ENCODE results near the gene TMX1.

The TMX1 gene

DNA sequence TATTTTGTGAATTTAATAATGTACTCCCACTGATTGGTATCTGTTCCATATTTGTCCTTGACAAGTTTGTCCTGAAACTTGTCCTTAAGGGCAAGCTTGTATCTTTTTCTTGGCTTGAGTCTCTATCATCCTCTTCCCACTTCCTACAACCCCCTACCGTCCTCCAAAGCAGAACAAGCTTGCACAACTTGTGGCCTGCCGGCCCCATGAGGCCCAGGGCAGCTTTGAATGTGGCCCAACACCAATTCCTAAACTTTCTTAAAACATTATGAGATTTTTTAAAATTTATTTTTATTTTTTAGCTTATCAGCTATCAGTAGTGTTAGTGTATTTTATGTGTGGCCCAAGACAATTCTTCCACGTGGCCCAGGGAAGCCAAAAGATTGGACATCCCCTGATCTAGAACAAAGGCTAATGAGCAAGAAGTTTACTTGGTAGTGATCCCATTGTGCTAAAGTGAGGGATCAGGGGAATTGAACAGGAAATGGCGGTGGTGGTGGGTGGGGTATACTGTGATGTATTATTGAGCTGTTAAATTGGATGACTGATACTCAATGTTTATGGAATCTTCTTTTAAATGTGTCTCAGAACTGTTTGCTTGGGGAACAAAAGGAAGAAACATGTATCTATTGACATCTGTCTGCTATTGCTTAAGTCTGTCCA lies 37.8 kb downstream of the TMX1 start:
- H3K4me3 ChIP-seq (ENCODE audit: low read depth, low read length): no peak overlapping the region
- TF ChIP-seq, protein P1, sequence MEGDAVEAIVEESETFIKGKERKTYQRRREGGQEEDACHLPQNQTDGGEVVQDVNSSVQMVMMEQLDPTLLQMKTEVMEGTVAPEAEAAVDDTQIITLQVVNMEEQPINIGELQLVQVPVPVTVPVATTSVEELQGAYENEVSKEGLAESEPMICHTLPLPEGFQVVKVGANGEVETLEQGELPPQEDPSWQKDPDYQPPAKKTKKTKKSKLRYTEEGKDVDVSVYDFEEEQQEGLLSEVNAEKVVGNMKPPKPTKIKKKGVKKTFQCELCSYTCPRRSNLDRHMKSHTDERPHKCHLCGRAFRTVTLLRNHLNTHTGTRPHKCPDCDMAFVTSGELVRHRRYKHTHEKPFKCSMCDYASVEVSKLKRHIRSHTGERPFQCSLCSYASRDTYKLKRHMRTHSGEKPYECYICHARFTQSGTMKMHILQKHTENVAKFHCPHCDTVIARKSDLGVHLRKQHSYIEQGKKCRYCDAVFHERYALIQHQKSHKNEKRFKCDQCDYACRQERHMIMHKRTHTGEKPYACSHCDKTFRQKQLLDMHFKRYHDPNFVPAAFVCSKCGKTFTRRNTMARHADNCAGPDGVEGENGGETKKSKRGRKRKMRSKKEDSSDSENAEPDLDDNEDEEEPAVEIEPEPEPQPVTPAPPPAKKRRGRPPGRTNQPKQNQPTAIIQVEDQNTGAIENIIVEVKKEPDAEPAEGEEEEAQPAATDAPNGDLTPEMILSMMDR (IDR thresholded peaks at IDR 0.05; ENCODE audit: borderline replicate concordance, insufficient read depth, low read depth, low read length): no peak

DNA sequence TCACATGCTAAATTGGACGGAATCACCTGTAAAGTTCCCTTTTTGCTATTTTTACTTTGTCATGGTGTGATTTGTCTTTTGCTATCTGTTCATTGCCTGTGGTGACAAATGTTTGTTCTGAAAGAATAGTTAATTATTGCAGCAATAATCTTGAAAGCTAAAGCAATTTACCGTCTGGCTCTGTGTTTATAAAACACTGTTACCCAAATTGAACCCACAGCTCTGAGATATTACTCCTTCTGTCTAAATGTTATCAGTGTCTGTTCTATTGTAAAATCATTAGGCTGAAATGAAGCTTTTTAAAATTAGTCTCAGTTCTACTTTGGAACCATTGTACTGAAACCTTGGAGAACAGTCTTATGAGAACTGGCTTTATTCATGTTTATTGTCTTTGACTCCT lies 42.5 kb downstream of the TMX1 start:
- H3K4me3 ChIP-seq (ENCODE audit: low read depth, low read length): no peak overlapping the region
- TF ChIP-seq, protein P1 (IDR thresholded peaks at IDR 0.05; ENCODE audit: borderline replicate concordance, insufficient read depth, low read depth, low read length): no peak

DNA sequence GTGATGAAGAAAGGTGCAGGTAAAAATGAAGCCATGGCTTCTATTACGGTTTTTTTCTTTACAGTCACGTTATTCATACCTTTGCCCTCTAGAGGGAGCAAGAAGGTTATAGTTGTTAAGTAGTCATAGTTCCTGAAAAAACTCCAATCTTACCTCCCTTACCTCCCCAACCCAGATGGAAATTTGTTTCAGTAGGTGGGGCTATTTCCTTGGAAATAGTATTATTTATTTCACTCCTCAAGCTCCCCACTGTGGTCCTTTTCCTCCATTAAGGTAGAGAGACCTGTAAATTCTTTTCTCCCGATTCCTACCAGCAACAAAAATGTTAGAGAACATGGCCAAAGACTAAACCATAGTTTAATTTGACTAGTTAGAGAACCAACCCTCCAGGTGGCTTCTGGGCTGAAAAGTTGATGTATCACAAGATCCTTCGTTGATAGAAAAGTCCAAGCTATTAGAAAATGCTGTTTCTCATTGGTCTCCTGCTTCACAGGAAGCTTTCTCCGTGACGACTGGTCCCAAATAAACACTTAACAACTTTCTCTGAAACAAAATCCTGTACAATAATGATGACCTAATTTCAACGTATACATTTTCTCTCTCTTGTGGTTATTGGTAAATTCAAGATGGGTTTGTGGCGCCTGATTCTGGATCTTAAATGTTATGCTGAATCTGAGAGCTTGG lies 43.5 kb downstream of the TMX1 start:
- H3K4me3 ChIP-seq (ENCODE audit: low read depth, low read length): no peak overlapping the region
- TF ChIP-seq, protein P1 (IDR thresholded peaks at IDR 0.05; ENCODE audit: borderline replicate concordance, insufficient read depth, low read depth, low read length): peak; percentile 41; the same call in 1 of the 2 replicates

- TF ChIP-seq, protein P1 (IDR thresholded peaks at IDR 0.05; ENCODE audit: borderline replicate concordance, insufficient read depth, low read depth, low read length): no peak
- H3K4me3 ChIP-seq (ENCODE audit: low read depth, low read length): no peak overlapping the region
Observed at GRCh38 chr14:51284241-51284640, 44.2 kb downstream of the TMX1 start.

GRCh38 chr14:51285120-51285519 lies 45.1 kb downstream of the TMX1 start:
- TF ChIP-seq, protein P1 (IDR thresholded peaks at IDR 0.05; ENCODE audit: borderline replicate concordance, insufficient read depth, low read depth, low read length): no peak

DNA sequence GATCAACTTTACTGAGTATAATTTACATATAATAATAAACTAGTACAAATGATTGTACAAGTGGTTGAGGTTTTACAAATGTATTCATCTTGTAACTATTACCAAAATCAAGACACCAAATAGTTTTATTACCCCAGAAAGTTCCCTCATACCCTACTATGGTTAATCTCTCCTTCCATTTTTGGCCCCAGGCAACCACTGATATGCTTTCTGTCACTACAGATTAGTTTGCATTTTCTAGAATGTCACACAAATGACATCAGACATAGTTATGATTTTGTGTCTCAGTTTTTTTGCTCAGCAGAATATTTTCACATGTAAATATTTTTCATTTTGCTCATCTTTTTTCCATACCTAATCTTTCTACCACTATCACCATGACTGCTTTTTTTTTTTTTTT lies 49.1 kb downstream of the TMX1 start:
- TF ChIP-seq, protein P1 (IDR thresholded peaks at IDR 0.05; ENCODE audit: borderline replicate concordance, insufficient read depth, low read depth, low read length): no peak
- H3K4me3 ChIP-seq (ENCODE audit: low read depth, low read length): no peak overlapping the region

More at GRCh38 chr14:51285120-51285519, 45.1 kb downstream of the TMX1 start:
- no peak overlapping the region for H3K4me3 ChIP-seq (ENCODE audit: low read depth, low read length)

DNA sequence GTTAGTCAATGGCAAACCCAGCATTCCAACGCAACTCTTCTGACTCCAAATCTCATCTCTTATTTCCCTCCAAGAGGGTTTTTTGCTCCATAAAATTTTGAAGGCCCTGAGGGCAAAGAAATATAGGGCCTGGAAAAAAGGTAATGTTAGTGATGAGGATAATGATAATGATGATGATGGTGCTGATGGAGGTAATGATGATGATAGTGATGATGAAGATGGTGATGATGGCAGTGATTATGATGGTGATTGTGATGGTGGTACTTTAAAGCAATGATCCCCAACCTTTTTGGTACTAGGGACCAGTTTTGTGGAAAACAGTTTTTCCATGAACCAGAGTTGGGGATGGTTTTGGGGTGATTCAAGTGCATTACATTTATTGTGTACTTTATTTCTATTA lies 50.1 kb downstream of the TMX1 start:
- no peak overlapping the region for H3K4me3 ChIP-seq (ENCODE audit: low read depth, low read length)
- TF ChIP-seq, protein P1 (IDR thresholded peaks at IDR 0.05; ENCODE audit: borderline replicate concordance, insufficient read depth, low read depth, low read length): no peak
